ENCODE results near the gene TLR8. TPM values are rescaled to one million over a fixed set of nuclear protein-coding genes. Genes with fewer than 3 reads are reported as not detected.

Gene TLR8
- total RNA-seq, 4 donors from 2014 or later = 2.1 to 35.5 (median 7.9) TPM

DNA sequence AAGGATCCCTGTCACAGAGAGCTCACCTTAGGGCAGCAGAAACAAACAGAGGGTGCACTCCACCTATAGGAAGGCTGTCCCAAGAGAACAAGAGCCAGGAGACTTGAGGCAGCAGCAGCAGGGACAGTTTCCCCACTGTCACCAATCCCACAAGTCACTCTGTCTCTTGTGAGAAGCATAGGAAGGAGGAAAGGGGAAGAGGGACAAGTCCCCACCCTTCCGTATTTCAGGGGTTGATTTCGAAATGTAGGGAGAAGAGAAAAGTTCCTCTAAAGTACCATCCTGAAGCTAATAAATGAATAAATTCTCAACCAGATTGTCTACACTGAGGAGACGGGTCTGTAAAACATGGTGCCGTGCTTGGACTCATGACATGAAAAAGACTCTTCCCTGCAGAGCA is 9.5 kb upstream of the TLR8 start:
- TF ChIP-seq, protein P1, sequence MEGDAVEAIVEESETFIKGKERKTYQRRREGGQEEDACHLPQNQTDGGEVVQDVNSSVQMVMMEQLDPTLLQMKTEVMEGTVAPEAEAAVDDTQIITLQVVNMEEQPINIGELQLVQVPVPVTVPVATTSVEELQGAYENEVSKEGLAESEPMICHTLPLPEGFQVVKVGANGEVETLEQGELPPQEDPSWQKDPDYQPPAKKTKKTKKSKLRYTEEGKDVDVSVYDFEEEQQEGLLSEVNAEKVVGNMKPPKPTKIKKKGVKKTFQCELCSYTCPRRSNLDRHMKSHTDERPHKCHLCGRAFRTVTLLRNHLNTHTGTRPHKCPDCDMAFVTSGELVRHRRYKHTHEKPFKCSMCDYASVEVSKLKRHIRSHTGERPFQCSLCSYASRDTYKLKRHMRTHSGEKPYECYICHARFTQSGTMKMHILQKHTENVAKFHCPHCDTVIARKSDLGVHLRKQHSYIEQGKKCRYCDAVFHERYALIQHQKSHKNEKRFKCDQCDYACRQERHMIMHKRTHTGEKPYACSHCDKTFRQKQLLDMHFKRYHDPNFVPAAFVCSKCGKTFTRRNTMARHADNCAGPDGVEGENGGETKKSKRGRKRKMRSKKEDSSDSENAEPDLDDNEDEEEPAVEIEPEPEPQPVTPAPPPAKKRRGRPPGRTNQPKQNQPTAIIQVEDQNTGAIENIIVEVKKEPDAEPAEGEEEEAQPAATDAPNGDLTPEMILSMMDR (IDR thresholded peaks at IDR 0.05; ENCODE audit: low read depth) = no peak

DNA sequence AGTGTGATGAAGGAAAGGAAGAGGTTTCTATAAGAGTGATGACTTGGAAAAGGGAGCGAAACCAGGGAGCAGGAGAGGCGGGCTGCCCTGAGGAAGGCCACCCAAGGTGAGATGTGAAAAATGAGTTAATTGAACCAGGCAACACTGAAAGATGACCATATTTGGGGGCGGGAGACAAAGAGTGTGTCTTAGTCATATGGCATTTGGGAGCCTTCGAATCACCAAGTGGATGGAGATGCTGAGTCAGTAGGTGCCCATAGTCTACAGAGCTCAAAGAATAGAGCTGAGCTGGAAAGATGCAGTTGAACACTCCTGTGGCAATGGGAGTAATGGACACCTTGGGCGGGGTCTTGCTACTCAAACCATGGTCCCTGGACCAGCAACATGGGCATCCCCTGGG is 8.3 kb upstream of the TLR8 start:
- TF ChIP-seq, protein P1 (IDR thresholded peaks at IDR 0.05; ENCODE audit: low read depth) = no peak

DNA sequence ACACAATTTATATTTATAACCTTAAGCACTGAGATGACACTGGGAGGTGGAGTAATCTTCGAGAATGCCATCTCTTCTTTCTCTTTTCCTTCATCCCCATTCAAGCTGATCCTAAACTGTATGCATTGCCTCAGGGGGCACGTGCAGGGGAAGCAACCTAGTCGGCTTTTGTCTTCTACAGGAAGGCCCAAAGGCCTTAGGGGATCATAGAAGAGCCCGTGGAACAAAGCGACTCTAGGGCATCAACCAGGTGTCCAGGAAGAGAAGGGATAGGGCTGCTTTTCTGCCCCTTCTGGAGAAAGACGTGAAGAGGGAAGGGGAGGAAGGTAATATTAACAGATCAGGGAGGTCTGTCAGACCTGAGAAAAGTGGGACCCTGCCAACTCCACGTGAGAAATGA is 6.9 kb upstream of the TLR8 start:
- TF ChIP-seq, protein P1 (IDR thresholded peaks at IDR 0.05; ENCODE audit: low read depth) = no peak

DNA sequence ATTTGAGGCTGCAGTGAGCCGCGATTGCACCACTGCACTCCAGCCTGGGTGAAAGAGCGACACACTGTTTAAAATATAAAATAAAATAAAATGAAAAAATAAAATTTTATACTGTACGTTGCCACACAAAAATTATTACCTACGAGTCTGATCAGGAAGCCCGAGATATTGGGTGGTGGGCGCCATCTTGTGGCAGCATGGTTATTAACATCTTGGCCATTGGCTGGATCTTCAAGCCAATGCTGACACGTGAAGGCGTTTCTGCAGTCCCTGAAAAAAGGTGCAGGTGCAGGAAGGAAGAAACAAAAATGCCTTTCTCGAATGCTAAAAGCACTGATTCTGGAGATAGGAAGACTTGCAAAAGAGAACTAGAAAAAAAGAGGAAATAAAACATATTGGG is 4.9 kb upstream of the TLR8 start:
- TF ChIP-seq, protein P1 (IDR thresholded peaks at IDR 0.05; ENCODE audit: low read depth) = no peak

DNA sequence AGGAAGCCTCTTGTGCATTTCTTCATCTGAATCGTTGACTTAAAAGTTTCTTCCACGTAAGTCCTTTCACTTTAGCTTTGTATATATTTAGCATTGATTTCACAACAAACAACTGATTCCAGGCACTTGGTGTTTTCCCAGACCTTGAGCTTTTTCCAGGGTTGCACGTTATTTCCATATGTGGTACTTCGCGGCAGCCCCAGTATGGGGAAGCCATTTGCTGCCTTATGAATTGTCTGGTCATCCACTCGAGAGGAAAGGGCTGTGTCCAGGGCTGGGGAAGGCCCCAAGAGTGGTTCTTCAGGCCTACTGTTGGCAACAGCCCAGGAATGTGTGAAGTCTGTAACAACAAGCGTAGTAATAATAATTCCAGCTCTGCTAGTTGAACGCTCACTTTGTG is 2.8 kb upstream of the TLR8 start:
- TF ChIP-seq, protein P1 (IDR thresholded peaks at IDR 0.05; ENCODE audit: low read depth) = no peak

DNA sequence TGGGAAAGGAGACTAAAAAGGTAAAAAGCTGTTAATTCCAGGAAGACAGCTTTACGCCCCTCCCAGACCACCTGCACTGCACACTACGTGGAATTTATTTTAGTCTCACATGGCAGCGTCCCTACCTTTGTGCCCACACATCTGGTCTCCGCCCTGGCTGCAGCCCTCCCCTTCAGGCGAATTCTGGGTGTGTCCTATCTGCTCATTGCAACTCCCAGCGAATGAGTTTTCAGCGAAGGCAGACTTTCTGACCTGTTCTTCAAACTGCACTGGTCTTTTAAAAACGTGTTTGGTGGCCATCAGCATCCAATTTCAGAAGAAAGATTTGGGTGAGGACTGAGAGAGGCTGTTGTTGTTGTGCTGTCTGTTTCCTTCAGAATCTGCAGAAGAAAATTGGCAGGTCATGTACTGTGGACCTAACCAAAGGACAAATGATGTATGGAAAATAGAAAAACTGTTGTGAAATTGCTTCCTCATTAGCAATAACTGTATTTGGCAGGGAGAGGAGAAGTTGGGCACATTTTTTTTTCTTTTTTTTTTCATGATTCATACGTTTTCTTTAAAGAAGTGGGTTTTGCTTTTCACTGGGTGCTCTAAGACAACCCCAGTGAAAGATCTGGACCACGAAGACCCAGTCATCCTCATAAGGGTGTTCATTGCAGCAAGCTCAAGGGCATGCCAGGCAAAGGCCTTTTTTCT is 4.2 kb downstream of the TLR8 start:
- TF ChIP-seq, protein P1 (IDR thresholded peaks at IDR 0.05; ENCODE audit: low read depth) = no peak

DNA sequence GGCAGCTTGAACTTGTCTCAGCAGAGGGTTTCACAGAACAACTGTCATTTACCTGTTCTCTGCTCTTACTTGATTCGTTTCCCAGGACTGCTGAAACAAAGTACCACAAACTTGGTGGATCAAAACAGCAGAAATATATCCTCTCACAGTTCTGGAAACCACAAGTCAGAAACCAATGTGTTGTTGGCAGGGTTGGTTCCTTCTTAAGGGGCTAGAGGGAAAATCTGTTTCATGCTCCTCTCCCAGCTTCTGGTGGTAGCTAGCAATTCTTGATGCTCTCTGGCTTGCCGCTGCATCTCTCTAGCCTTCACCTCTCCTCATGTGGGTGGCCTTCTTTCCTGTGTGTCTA is 4.7 kb downstream of the TLR8 start:
- TF ChIP-seq, protein P1 (IDR thresholded peaks at IDR 0.05; ENCODE audit: low read depth) = no peak
